ENCODE data around the gene PPP1R14C. TPM values are rescaled to one million over a fixed set of nuclear protein-coding genes. Genes with fewer than 3 reads are reported as not detected.

Gene PPP1R14C
- total RNA-seq, 8 experiments from 2014 or later = 6.5 to 66.6 (median 13.8) TPM

DNA sequence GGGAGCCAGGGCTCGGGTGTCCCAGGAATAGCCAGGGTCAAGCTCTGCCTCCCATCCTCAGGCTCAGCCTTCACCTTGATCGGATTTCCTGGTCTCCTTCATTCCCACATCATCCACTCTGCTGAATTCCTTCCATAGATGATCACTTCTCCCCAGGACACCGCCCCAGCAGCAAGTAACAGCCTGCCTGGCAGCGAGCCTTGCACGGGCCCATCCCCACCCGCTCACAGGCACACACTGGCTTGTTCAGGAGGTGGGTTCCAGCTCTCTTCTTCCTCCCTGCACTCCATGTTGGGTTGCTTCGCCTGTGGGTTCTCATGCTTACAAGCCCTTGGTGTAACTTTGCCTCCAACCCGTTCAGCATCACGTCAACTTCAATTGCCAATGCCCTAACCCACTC lies 113.0 kb downstream of the PPP1R14C start:
- in situ Hi-C loops (cut with MboI; ENCODE audit: low pct_unique_long_range_greater_than_20kb in 2 of 9, low sequenced_read_pairs in 9 of 9, unreplicated experiment in 9 of 9) = no loop called here
- 57 to 100% (median 97%) methylated on average over 1 to 5 of the region's 9 CpGs; no CpG with 5 or more reads in 3 of the 10 experiments for WGBS, 10 experiments
- H3K4me1 ChIP-seq (replicated peaks in 1 of 2) = peaks cover 34 to 36% of the 10 kb centered on the region in 2 donors
- no peak overlapping the region for H3K27ac ChIP-seq
- peak in 3 of 8 experiments; percentile 2 to 18 (median 3) for ATAC-seq (replicated peaks in 6 of 8)
- no peak overlapping the region for H3K4me3 ChIP-seq

DNA sequence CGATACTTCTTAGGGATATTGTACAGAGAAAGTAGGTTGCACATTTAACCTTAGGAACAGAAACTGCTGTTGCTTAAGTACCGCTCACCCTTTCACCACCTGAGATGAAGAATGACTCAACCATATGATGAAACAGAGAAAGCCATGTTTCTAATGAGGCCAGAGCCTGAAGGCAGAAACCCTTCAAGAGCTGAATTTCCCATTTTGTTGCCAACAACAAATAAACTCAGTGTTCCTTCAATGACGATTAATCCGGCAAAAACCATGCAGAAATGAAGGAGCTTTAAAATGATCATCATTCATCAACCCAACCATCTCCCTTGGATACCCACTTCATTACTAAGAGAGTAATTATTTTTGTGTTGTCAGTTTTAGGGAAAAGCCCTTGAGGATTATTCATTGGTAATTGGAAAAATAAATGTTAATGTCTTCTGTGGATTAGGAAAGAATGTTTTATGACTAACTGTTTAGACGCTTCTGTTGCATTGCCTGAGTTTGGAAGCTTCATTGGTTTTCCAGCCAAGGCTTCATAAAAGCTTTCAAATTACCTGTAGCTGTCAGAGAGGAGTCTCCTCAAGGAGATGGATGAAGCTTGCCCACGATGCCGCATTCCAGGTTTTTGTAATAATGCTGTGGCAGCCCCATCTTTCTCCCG lies 113.9 kb downstream of the PPP1R14C start:
- 14 to 81% (median 68%) methylated on average over 3 to 8 of the region's 8 CpGs for WGBS, 10 experiments
- Histone ChIP-seq H3K27ac (no peak overlapping the region), H3K4me3 (no peak overlapping the region), H3K4me1 (replicated peaks in 1 of 2) (peaks cover 34 to 36% of the 10 kb centered on the region in 2 donors)
- in situ Hi-C loops (cut with MboI; ENCODE audit: low pct_unique_long_range_greater_than_20kb in 2 of 9, low sequenced_read_pairs in 9 of 9, unreplicated experiment in 9 of 9) = no loop called here
- peak; percentile 42 to 81 (median 73) for ATAC-seq (replicated peaks in 6 of 8)

DNA sequence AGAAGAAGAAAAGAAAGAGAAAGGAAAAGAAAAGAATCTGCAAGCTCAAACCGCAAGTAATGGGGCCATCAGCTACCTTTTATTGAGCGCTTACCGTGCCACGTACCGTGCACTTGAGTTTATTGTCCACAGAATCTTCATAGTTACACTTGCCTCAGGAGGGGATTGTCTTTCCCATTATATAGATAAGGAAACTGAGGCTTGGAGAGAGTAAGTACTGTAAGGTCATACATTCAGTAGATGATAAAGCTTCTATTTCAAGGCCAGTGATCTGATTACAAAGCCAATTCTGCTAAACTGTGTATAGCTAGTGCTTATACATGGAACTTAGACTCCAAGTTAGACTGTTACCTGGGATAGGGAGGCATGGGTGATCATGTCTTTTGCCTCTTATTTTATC lies 115.5 kb downstream of the PPP1R14C start:
- in situ Hi-C loops (cut with MboI; ENCODE audit: low pct_unique_long_range_greater_than_20kb in 2 of 9, low sequenced_read_pairs in 9 of 9, unreplicated experiment in 9 of 9) = no loop called here
- no peak for ATAC-seq (replicated peaks in 6 of 8)
- 90 to 100% (median 96%) methylated on average over 3 to 5 of the region's 5 CpGs for WGBS, 10 experiments
- Histone ChIP-seq H3K27ac (no peak overlapping the region), H3K4me1 (replicated peaks in 1 of 2) (peaks cover 34 to 36% of the 10 kb centered on the region in 2 donors), H3K4me3 (no peak overlapping the region)

DNA sequence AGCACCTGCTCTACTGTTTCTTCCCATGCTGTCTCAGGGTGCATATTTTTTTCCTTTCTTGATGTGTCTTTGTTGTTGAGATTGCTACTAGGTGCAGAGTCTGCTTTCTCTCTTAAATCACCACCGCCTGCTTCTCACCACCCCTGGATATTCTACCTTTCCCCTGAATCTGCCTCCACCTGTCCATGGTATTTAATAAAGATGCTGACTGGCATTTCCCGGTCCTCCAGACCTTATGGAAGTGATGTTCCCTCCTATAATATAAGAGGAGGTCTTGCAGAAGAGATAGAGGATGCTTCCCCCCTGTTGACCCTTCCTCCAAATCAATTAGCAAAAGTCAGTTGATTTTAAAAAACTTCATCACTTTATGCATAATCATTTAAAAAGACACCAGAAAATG lies 118.1 kb downstream of the PPP1R14C start:
- H3K4me1 ChIP-seq (replicated peaks in 1 of 2) = peaks cover 14 to 15% of the 10 kb centered on the region in 2 donors
- in situ Hi-C loops (cut with MboI; ENCODE audit: low pct_unique_long_range_greater_than_20kb in 2 of 9, low sequenced_read_pairs in 9 of 9, unreplicated experiment in 9 of 9) = no loop called here
- no peak for ATAC-seq (replicated peaks in 6 of 8)
- no peak overlapping the region for H3K27ac ChIP-seq
- no peak overlapping the region for H3K4me3 ChIP-seq
- 88 to 100% (median 100%) methylated on average over 1 to 2 of the region's 2 CpGs; no CpG with 5 or more reads in 3 of the 10 experiments for WGBS, 10 experiments

DNA sequence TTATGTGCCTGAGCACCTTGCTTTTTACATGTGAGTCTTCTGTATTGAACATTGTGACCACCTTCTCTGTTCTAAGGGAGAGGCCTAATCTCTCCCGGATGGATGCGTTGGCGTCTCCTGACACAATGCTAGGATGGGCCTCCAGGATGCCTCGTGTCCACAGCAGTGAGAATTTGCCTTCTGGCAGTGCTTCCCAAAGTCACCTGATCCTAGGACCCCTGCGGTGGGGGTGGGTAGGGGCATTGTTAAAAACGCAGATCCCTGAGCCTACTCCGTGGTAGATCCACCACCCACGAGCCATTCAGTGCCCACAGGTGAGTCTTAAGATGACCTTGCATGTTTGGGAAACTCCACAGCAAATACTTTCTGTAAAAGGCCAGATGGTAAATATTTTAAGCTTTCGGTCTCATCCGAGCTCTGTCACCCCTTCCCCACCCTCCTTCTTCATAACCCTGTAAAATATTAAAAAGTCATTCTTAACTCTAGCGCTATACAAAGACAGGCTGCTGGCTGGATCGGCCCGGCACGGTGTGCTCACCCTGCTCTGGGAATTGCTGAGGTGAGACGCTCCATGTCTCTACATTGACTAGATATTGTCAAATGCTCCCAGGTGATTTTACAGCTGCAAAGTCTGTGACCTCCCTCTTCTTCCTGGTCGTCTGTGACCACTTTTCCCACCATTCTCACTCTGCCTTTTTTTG lies 119.3 kb downstream of the PPP1R14C start:
- Histone ChIP-seq H3K27ac (no peak overlapping the region), H3K4me1 (replicated peaks in 1 of 2) (peaks cover 3 to 5% of the 10 kb centered on the region in 2 donors), H3K4me3 (no peak overlapping the region)
- peak in 2 of 8 experiments; percentile 61 to 62 for ATAC-seq (replicated peaks in 6 of 8)
- in situ Hi-C loops (cut with MboI; ENCODE audit: low pct_unique_long_range_greater_than_20kb in 2 of 9, low sequenced_read_pairs in 9 of 9, unreplicated experiment in 9 of 9) = no loop called here
- WGBS, 10 experiments = 72 to 93% (median 83%) methylated on average over 1 to 16 of the region's 16 CpGs; no CpG with 5 or more reads in 2 of the 10 experiments

DNA sequence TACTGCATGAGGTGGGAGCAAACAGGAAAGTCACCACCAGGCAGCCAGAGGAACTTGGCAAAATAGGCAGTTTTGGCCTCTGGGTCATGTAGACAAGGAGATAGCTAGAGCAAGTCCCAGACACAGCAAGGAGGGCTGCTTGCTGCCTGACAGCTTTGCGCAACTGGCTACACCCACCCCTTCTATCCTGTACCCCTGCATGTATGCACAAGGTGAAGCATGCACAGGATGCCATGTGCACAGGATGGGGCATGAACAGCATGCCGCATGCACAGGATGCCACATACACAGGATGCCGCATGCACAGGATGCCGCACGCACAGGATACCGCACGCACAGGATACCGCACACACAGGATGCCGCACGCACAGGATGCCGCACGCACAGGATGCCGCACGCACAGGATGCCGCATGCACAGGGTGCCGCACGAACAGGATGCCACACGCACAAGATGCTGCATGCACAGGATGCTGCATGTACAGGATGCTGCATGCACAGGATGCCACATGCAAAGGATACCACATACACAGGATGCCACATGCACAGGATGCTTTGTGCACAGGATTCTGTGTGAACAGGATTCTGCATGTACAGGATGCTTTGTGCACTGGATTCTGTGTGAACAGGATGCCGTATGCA lies 121.0 kb downstream of the PPP1R14C start:
- Histone ChIP-seq H3K4me3 (no peak overlapping the region), H3K27ac (no peak overlapping the region), H3K4me1 (replicated peaks in 1 of 2) (no peaks in the 10 kb centered on the region)
- in situ Hi-C loops (cut with MboI; ENCODE audit: low pct_unique_long_range_greater_than_20kb in 2 of 9, low sequenced_read_pairs in 9 of 9, unreplicated experiment in 9 of 9) = no loop called here
- no peak for ATAC-seq (replicated peaks in 6 of 8)
- 85 to 100% (median 88%) methylated on average over 3 to 11 of the region's 19 CpGs; no CpG with 5 or more reads in 6 of the 10 experiments for WGBS, 10 experiments

DNA sequence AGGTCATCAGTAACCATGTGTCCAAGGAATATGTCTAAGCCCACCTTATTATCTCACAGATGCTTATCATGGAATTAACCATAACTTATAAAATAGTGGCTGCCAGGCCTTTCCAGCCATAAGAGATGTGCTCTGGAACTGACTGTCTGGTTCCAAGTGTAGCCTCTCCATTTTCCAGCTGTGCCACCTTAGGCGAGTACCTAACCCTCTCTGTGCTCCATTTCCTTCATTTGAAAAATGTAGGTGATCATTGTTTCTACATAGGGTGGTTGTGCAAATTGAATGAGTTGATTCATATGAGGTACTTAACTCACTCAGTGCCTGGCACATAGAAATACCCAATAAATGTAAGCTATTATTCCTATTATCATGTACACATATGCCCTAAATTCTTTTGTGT lies 123.5 kb downstream of the PPP1R14C start:
- ATAC-seq (replicated peaks in 6 of 8) = no peak
- no peak overlapping the region for H3K4me3 ChIP-seq
- in situ Hi-C loops (cut with MboI; ENCODE audit: low pct_unique_long_range_greater_than_20kb in 2 of 9, low sequenced_read_pairs in 9 of 9, unreplicated experiment in 9 of 9) = no loop called here
- H3K4me1 ChIP-seq (replicated peaks in 1 of 2) = peaks cover 0 to 5% of the 10 kb centered on the region in 2 donors
- H3K27ac ChIP-seq = no peak overlapping the region
- WGBS, 10 experiments = 100% methylated on average over 1 of the region's 1 CpG; no CpG with 5 or more reads in 6 of the 10 experiments

DNA sequence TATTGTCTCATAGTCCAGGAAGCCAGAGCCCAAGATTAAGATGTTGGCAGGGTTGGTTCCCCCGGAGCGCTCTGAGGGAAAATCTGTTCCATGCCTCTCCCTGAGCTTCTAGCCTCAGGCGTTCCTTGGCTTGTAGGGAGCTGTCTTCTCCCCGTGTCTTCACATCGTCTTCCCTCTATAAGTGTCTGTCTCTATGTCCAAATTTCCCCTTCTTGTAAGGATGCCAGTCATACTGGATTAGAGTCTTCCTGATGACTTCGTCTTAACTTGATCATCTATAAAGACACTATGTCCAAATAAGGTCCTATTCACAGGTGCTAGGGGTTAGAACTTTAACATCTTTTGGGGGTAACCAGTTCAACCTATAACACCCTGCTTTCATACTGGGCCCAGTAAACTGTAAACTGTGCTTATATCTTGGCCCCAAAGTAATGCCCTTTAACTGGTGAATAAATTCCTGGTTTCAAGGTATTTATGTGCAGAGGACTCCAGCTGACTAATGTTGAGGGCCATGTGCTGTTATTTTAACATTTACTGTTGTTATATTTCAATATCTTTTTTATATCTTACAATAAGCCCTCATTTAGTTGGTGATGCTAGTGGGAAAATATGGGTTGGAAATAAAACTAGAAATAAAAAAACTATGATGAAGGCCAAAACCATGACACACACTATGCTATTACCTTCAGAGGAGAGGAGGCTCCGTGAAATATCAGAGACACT lies 124.3 kb downstream of the PPP1R14C start:
- peak in 1 of 8 experiments; percentile 23 for ATAC-seq (replicated peaks in 6 of 8)
- in situ Hi-C loops (cut with MboI; ENCODE audit: low pct_unique_long_range_greater_than_20kb in 2 of 9, low sequenced_read_pairs in 9 of 9, unreplicated experiment in 9 of 9) = no loop called here
- no peak overlapping the region for H3K27ac ChIP-seq
- H3K4me1 ChIP-seq (replicated peaks in 1 of 2) = peaks cover 8 to 13% of the 10 kb centered on the region in 2 donors
- no peak overlapping the region for H3K4me3 ChIP-seq
- 7 to 100% (median 82%) methylated on average over 1 to 6 of the region's 7 CpGs for WGBS, 10 experiments

DNA sequence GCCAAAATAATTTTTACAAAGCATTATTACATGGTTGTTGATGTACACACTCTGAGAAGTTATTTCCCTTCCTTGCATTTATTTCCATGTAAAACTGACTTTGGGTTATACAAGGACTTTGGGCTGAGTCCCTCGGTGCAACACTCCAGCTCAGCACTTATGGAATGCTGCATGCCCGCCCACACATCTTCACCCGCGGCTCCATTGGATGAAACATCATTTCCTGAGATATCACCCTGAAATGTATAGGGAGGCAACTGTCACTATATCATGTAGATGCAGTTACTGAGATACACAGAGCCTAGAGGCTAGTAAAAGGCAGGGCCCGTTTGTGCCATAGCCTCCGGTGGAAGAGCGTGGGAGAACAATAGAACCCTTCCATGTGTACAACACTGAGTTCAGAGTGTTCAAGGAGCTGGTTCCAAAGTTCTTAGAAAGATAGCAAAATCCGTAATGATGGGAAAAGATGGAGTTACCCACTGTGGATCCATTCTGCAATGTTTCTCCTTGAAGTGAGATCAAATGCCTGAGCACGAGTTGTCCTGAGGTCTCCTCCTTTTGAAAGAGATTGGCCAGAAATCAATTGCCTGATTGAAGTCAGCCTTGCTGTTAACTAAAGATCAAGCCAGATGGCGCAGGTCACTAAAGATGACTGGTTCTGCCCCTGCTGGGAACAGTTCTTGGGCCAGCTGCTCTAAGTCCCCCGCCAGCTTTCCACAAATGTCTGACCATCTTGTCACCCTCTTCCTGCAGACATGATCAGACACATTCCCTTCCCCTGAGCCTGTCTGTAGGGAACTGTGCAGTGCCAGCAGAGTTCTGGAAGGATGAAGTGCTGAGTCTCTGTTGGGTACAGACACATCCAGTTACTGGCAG lies 125.1 kb downstream of the PPP1R14C start:
- peak in 2 of 8 experiments; percentile 42 to 54 for ATAC-seq (replicated peaks in 6 of 8)

DNA sequence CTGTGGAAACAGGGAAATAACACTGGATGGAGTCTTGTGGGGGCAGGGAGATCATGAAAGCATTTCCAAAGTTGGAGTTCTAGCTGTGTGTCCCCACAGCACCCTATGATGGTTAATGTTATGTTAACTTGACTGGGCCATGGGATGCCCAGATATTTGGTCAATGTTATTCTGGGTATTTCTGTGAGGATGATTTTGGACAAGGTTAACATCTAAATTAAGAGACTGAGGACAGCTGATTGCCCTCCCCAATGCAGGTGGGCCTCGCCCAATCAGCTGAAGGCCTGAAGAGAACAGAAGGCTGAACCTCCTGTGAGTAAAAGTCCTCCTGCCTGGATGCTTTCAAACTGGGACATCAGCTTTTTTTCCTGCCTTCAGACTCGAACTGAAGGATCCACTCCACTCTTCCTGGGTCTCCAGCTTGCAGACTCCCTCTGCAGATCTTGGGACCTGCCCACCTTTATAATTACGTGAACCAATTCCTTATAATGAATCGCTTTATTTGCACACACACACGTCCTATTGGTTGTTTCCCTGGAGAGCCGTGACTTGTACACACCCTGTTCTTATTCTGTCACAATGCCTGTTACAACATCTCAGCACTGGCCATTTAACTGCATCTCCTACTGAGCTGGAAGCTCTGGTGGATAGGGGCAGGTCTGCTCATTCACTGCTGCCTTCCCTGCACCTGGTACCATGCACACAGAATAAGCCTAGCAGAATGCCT lies 126.4 kb downstream of the PPP1R14C start:
- no peak overlapping the region for H3K4me3 ChIP-seq
- H3K27ac ChIP-seq = no peak overlapping the region
- 20 to 100% (median 82%) methylated on average over 1 to 6 of the region's 6 CpGs; no CpG with 5 or more reads in 3 of the 10 experiments for WGBS, 10 experiments
- ATAC-seq (replicated peaks in 6 of 8) = no peak
- H3K4me1 ChIP-seq (replicated peaks in 1 of 2) = peaks cover 28 to 35% of the 10 kb centered on the region in 2 donors
- in situ Hi-C loops (cut with MboI; ENCODE audit: low pct_unique_long_range_greater_than_20kb in 2 of 9, low sequenced_read_pairs in 9 of 9, unreplicated experiment in 9 of 9) = no loop called here

More for the DNA sequence above, 125.1 kb downstream of the PPP1R14C start:
- no peak overlapping the region for H3K27ac ChIP-seq
- H3K4me1 ChIP-seq (replicated peaks in 1 of 2) = peaks cover 16 to 21% of the 10 kb centered on the region in 2 donors
- in situ Hi-C loops (cut with MboI; ENCODE audit: low pct_unique_long_range_greater_than_20kb in 2 of 9, low sequenced_read_pairs in 9 of 9, unreplicated experiment in 9 of 9) = no loop called here
- H3K4me3 ChIP-seq = no peak overlapping the region
- WGBS, 10 experiments = 0 to 100% (median 83%) methylated on average over 1 to 9 of the region's 11 CpGs; no CpG with 5 or more reads in 1 of the 10 experiments

DNA sequence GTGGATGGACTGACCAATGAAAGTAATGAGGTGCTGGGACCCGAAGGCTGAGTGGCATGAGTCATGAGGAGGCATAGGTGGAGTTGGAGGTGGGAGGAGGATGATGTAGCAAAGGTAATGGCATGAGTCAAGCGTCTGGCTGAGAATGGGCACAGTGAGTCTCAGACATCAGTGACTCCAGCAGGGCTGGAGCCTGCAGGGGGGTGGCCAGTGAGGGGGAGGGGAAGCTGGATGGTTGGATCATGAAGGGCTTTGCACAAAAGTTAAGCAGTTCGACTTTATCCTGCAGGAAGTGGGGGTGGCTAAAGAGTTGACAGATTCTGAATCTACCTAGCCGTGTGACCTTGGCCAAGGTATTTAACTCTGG lies 127.0 kb downstream of the PPP1R14C start:
- WGBS, 10 experiments = 7 to 81% (median 69%) methylated on average over 1 to 3 of the region's 4 CpGs; no CpG with 5 or more reads in 4 of the 10 experiments
- Histone ChIP-seq H3K4me3 (no peak overlapping the region), H3K4me1 (replicated peaks in 1 of 2) (peaks cover 34 to 40% of the 10 kb centered on the region in 2 donors), H3K27ac (no peak overlapping the region)
- in situ Hi-C loops (cut with MboI; ENCODE audit: low pct_unique_long_range_greater_than_20kb in 2 of 9, low sequenced_read_pairs in 9 of 9, unreplicated experiment in 9 of 9) = no loop called here
- ATAC-seq (replicated peaks in 6 of 8) = peak in 4 of 8 experiments; percentile 21 to 58 (median 46)

All from motor neuron (in vitro differentiated cells).